Measurements from ENCODE around the gene PREP. TPM values are rescaled to one million over a fixed set of nuclear protein-coding genes. Genes with fewer than 3 reads are reported as not detected.
A peak's percentile ranks its signal among the peaks of the same experiment; 100 is the strongest.

Gene PREP
- total RNA-seq, 1 donor from 2014 or later, result 9.9 TPM

- no peak for TF ChIP-seq CTCF (conservative IDR thresholded peaks at IDR 0.05; ENCODE audit: low read depth, low read length)
- no peak for DNase-seq (ENCODE audit: low read depth)
- no peak overlapping the region for H3K4me3 ChIP-seq (ENCODE audit: low read depth, low read length)
These were observed 71.0 kb downstream of the PREP start for GRCh38 chr6:105331927-105332326.

- no peak for DNase-seq (ENCODE audit: low read depth)
- H3K4me3 ChIP-seq (ENCODE audit: low read depth, low read length), result no peak overlapping the region
- no peak for TF ChIP-seq CTCF (conservative IDR thresholded peaks at IDR 0.05; ENCODE audit: low read depth, low read length)
These were observed 72.0 kb downstream of the PREP start for GRCh38 chr6:105330913-105331312.

- TF ChIP-seq CTCF (conservative IDR thresholded peaks at IDR 0.05; ENCODE audit: low read depth, low read length), result no peak
- DNase-seq (ENCODE audit: low read depth), result no peak
- H3K4me3 ChIP-seq (ENCODE audit: low read depth, low read length), result no peak overlapping the region
These were observed 72.5 kb downstream of the PREP start for GRCh38 chr6:105330364-105330763.

- H3K4me3 ChIP-seq (ENCODE audit: low read depth, low read length), result no peak overlapping the region
- DNase-seq (ENCODE audit: low read depth), result no peak
- TF ChIP-seq CTCF (conservative IDR thresholded peaks at IDR 0.05; ENCODE audit: low read depth, low read length), result no peak
These were observed 75.8 kb downstream of the PREP start for GRCh38 chr6:105326833-105327770.

GRCh38 chr6:105326216-105326615, 76.7 kb downstream of the PREP start:
- peak; percentile 40 for DNase-seq (ENCODE audit: low read depth)

GRCh38 chr6:105324386-105324950, 78.4 kb downstream of the PREP start:
- H3K4me3 ChIP-seq (ENCODE audit: low read depth, low read length), result no peak overlapping the region
- no peak for DNase-seq (ENCODE audit: low read depth)
- TF ChIP-seq CTCF (conservative IDR thresholded peaks at IDR 0.05; ENCODE audit: low read depth, low read length), result no peak

More at GRCh38 chr6:105326216-105326615, 76.7 kb downstream of the PREP start:
- no peak for TF ChIP-seq CTCF (conservative IDR thresholded peaks at IDR 0.05; ENCODE audit: low read depth, low read length)
- no peak overlapping the region for H3K4me3 ChIP-seq (ENCODE audit: low read depth, low read length)
